DND-41 (cell line): ENCODE measurements around the gene GATD1.

Experiments used
- ATAC-seq: fragments of 200-7000 bp; cut with Tn5 transposase; 3 replicates; pipeline ENCODE4 v1.9.1; 2021; ENCODE audit warnings: low read depth; ENCODE audit not compliant: insufficient read depth
- DNase-seq: peaks from one replicate; pipeline ENCODE4 v3.0.0-alpha.2; 2020
- H2AFZ ChIP-seq: 2 replicates; pipeline ENCODE4 v1.6.0; 2012; ENCODE audit warnings: low read depth, low read length
- H3K27ac ChIP-seq: 2 replicates; pipeline ENCODE4 v1.5.1; 2012; ENCODE audit warnings: low read length, inconsistent platforms
- H3K27me3 ChIP-seq: fragments of 200-600 bp; sonication (generic); 2 replicates; pipeline ENCODE4 v1.6.0; 2012; ENCODE audit warnings: low read length, mild to moderate bottlenecking, inconsistent platforms; ENCODE audit not compliant: insufficient read depth, poor library complexity
- H3K36me3 ChIP-seq: 2 replicates; pipeline ENCODE4 v1.5.1; 2012; ENCODE audit warnings: low read length, inconsistent platforms; ENCODE audit not compliant: insufficient read depth
- H3K4me1 ChIP-seq: 2 replicates; pipeline ENCODE4 v1.5.1; 2012; ENCODE audit warnings: mild to moderate bottlenecking, low read length; ENCODE audit not compliant: insufficient read depth
- H3K4me2 ChIP-seq: 2 replicates; pipeline ENCODE4 v1.6.0; 2012; ENCODE audit warnings: mild to moderate bottlenecking, moderate library complexity, low read length, inconsistent platforms; ENCODE audit not compliant: insufficient read depth
- H3K4me3 ChIP-seq, 2 experiments: fragments of 200-600 bp in 1 of 2; shearing (Covaris generic) in 1 of 2; 2 replicates each; pipeline ENCODE4 v1.5.1; 2012 to 2016; ENCODE audit warnings: inconsistent platforms in 2 of 2, low read length in 2 of 2, mild to moderate bottlenecking in 2 of 2, low read depth in 1 of 2, moderate library complexity in 1 of 2
- H3K79me2 ChIP-seq: 2 replicates; pipeline ENCODE4 v1.6.0; 2012; ENCODE audit warnings: low read length, inconsistent platforms; ENCODE audit not compliant: insufficient read depth
- H3K9ac ChIP-seq: 2 replicates; pipeline ENCODE4 v1.6.0; 2012; ENCODE audit warnings: low read depth, mild to moderate bottlenecking, inconsistent platforms, low read length, moderate library complexity
- H3K9me3 ChIP-seq: 2 replicates; pipeline ENCODE4 v1.5.1; 2012; ENCODE audit warnings: low read length, moderate library complexity, mild to moderate bottlenecking, inconsistent platforms; ENCODE audit not compliant: insufficient read depth, severe bottlenecking
- H4K20me1 ChIP-seq: 2 replicates; pipeline ENCODE4 v1.6.0; 2012; ENCODE audit warnings: low read length; ENCODE audit not compliant: insufficient read depth
- CTCF ChIP-seq: IDR thresholded peaks from 2 replicates; pipeline ENCODE4 v1.5.1; 2012; ENCODE audit warnings: borderline replicate concordance, low read length, moderate library complexity, mild to moderate bottlenecking; ENCODE audit not compliant: poor library complexity, severe bottlenecking; ENCODE audit errors: extremely low read depth
- EZH2 ChIP-seq: IDR thresholded peaks from 3 replicates; pipeline ENCODE4 v1.6.1; 2012; ENCODE audit warnings: borderline replicate concordance, low read depth, mild to moderate bottlenecking, moderate library complexity, low read length, inconsistent platforms; ENCODE audit not compliant: severe bottlenecking

Gene GATD1

GRCh38 chr11:823441-824291 is 46.4 kb upstream of the GATD1 start:
- peaks cover 28% of the 10 kb centered on the region for H3K27me3 ChIP-seq
- no peak for DNase-seq
- H3K9ac ChIP-seq, result no peak overlapping the region
- ATAC-seq, result no peak
- H3K9me3 ChIP-seq, result no peaks in the 10 kb centered on the region
- H3K4me2 ChIP-seq, result no peak overlapping the region
- H3K27ac ChIP-seq, result no peak overlapping the region
- peaks cover 39% of the 10 kb centered on the region for H3K36me3 ChIP-seq
- peaks cover 42% of the 10 kb centered on the region for H4K20me1 ChIP-seq
- H3K4me1 ChIP-seq, result peaks cover 44% of the 10 kb centered on the region
- peaks cover 23% of the 10 kb centered on the region for H3K79me2 ChIP-seq
- no peak for TF ChIP-seq EZH2
- no peak for TF ChIP-seq CTCF
- H3K4me3 ChIP-seq, result no peak overlapping the region
- H2AFZ ChIP-seq, result no peak overlapping the region

DNA sequence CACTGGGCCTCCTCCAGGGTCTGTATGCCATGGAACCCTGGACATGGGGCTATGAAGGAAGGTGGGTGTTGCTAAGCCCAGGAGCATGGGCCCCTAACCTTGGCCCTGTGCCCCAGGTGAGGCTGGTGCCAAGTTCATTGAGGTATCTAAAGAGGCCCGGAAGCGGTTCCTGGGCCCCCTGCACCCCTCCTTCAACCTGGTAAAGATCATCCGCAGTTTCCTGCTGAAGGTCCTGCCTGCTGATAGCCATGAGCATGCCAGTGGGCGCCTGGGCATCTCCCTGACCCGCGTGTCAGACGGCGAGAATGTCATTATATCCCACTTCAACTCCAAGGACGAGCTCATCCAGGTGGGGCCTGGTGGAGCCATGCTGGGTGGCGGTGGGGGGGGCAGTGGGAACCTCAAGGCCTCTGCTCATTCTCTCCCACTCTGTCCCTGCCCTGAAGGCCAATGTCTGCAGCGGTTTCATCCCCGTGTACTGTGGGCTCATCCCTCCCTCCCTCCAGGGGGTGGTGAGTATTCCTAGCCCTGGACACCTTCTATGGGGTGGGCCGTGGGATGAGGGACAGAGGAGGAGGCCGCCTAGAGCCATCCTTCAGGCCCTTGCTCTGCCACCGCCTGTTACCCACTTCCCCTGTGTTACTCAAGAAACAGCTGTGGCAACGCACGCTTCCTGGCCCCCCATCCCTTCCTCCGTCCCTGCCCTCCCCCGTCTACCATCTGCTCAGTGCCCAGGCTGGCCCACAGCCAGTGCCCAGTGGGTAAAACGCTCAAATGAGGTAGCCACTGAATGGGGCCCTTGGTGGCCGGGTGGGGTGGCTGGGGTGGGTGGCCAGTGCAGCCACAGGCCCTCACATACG is 44.5 kb upstream of the GATD1 start:
- H3K27ac ChIP-seq, result no peak overlapping the region
- peaks cover 39% of the 10 kb centered on the region for H3K36me3 ChIP-seq
- H3K4me1 ChIP-seq, result peaks cover 36% of the 10 kb centered on the region
- ATAC-seq, result no peak
- no peak overlapping the region; the same call in 1 of the 2 replicates for H3K9ac ChIP-seq
- peaks cover 9% of the 10 kb centered on the region for H3K27me3 ChIP-seq
- peak overlapping the region; percentile 100 for H3K4me2 ChIP-seq
- peaks cover 32% of the 10 kb centered on the region for H4K20me1 ChIP-seq
- H3K4me3 ChIP-seq, result no peak overlapping the region
- peaks cover 23% of the 10 kb centered on the region for H3K79me2 ChIP-seq
- no peak for TF ChIP-seq CTCF
- no peak for TF ChIP-seq EZH2
- no peaks in the 10 kb centered on the region for H3K9me3 ChIP-seq
- no peak for DNase-seq
- H2AFZ ChIP-seq, result no peak overlapping the region

GRCh38 chr11:820655-821511 is 43.6 kb upstream of the GATD1 start:
- peak overlapping the region; percentile 74 to 87; a peak in 3 of 4 replicates for H3K4me3 ChIP-seq
- peak overlapping the region; percentile 100 for H3K4me2 ChIP-seq
- H3K79me2 ChIP-seq, result peaks cover 23% of the 10 kb centered on the region
- peaks cover 39% of the 10 kb centered on the region for H3K36me3 ChIP-seq
- no peak for ATAC-seq
- peak overlapping the region; percentile 92 for H3K9ac ChIP-seq
- H3K4me1 ChIP-seq, result peaks cover 27% of the 10 kb centered on the region
- peaks cover 37% of the 10 kb centered on the region for H4K20me1 ChIP-seq
- no peak for TF ChIP-seq CTCF
- TF ChIP-seq EZH2, result no peak
- no peak overlapping the region for H2AFZ ChIP-seq
- DNase-seq, result no peak
- no peak overlapping the region; the same call in 1 of the 2 replicates for H3K27ac ChIP-seq
- H3K27me3 ChIP-seq, result peaks cover 2% of the 10 kb centered on the region
- no peaks in the 10 kb centered on the region for H3K9me3 ChIP-seq
